ENCODE results near the gene ACTA2. TPM values are rescaled to one million over a fixed set of nuclear protein-coding genes. Genes with fewer than 3 reads are reported as not detected.

The ACTA2 gene
- total RNA-seq, 1 donor from 2014 or later: 19.0 TPM

- no peaks in the 10 kb centered on the region for H3F3A ChIP-seq (ENCODE audit: low read depth)
- no peak overlapping the region for H3K4me3 Mint-ChIP-seq
Observed at GRCh38 chr10:88923520-88923919, 29.1 kb downstream of the ACTA2 start.

GRCh38 chr10:88922041-88922440 lies 30.5 kb downstream of the ACTA2 start:
- no peak overlapping the region for H3K9ac ChIP-seq
- H3K27me3 Mint-ChIP-seq (ENCODE audit: insufficient read depth, low read depth): peaks cover 2% of the 10 kb centered on the region
- H3K4me3 ChIP-seq: no peak overlapping the region
- H3K36me3 ChIP-seq: no peaks in the 10 kb centered on the region
- no peaks in the 10 kb centered on the region for H3K36me3 Mint-ChIP-seq
- H3K4me1 ChIP-seq: no peaks in the 10 kb centered on the region
- TF ChIP-seq CTCF (IDR thresholded peaks at IDR 0.05): no peak
- H3K27me3 ChIP-seq: no peaks in the 10 kb centered on the region
- H3K9me3 ChIP-seq (ENCODE audit: low read depth): no peaks in the 10 kb centered on the region
- no peaks in the 10 kb centered on the region for H3K79me2 ChIP-seq (ENCODE audit: low read depth)
- no peak overlapping the region for H2AFZ ChIP-seq (replicated peaks)
- no peak overlapping the region for H3K27ac ChIP-seq
- H3K9me3 Mint-ChIP-seq: no peaks in the 10 kb centered on the region
- no peak overlapping the region for H3K4me3 Mint-ChIP-seq
- H3K27ac Mint-ChIP-seq: no peak overlapping the region
- no peaks in the 10 kb centered on the region for H4K20me1 ChIP-seq (ENCODE audit: low read depth)
- DNase-seq (ENCODE audit: low spot score): no peak
- H3K4me2 ChIP-seq: no peak overlapping the region
- peaks cover 2% of the 10 kb centered on the region for H3K4me1 Mint-ChIP-seq
- no peaks in the 10 kb centered on the region for H3F3A ChIP-seq (ENCODE audit: low read depth)

More at GRCh38 chr10:88923520-88923919, 29.1 kb downstream of the ACTA2 start:
- Histone ChIP-seq H4K20me1 (ENCODE audit: low read depth) (no peaks in the 10 kb centered on the region), H3K4me2 (no peak overlapping the region), H3K9me3 (ENCODE audit: low read depth) (no peaks in the 10 kb centered on the region), H3K79me2 (ENCODE audit: low read depth) (no peaks in the 10 kb centered on the region), H3K9ac (no peak overlapping the region), H3K4me1 (no peaks in the 10 kb centered on the region), H2AFZ (replicated peaks) (no peak overlapping the region), H3K36me3 (no peaks in the 10 kb centered on the region), H3K4me3 (no peak overlapping the region), H3K27me3 (no peaks in the 10 kb centered on the region), H3K27ac (no peak overlapping the region)
- Mint-ChIP-seq H3K36me3 (no peaks in the 10 kb centered on the region), H3K27me3 (ENCODE audit: insufficient read depth, low read depth) (no peaks in the 10 kb centered on the region), H3K4me1 (peaks cover 2% of the 10 kb centered on the region), H3K27ac (no peak overlapping the region), H3K9me3 (no peaks in the 10 kb centered on the region)
- TF ChIP-seq CTCF (IDR thresholded peaks at IDR 0.05): no peak
- TF ChIP-seq EZH2 (IDR thresholded peaks at IDR 0.05): no peak
- TF ChIP-seq EZH2phosphoT487 (IDR thresholded peaks at IDR 0.05): no peak
- DNase-seq (ENCODE audit: low spot score): no peak

GRCh38 chr10:88920986-88921593 lies 31.5 kb downstream of the ACTA2 start:
- H3K4me2 ChIP-seq: no peak overlapping the region
- H3K27me3 ChIP-seq: no peaks in the 10 kb centered on the region
- no peaks in the 10 kb centered on the region for H3K9me3 ChIP-seq (ENCODE audit: low read depth)
- TF ChIP-seq EZH2phosphoT487 (IDR thresholded peaks at IDR 0.05): no peak
- no peak for TF ChIP-seq CTCF (IDR thresholded peaks at IDR 0.05)
- TF ChIP-seq EZH2 (IDR thresholded peaks at IDR 0.05): no peak
- peaks cover 2% of the 10 kb centered on the region for H3K27me3 Mint-ChIP-seq (ENCODE audit: insufficient read depth, low read depth)
- H3K4me1 Mint-ChIP-seq: peaks cover 2% of the 10 kb centered on the region
- H3K79me2 ChIP-seq (ENCODE audit: low read depth): no peaks in the 10 kb centered on the region
- H3K9ac ChIP-seq: no peak overlapping the region
- no peaks in the 10 kb centered on the region for H3F3A ChIP-seq (ENCODE audit: low read depth)
- no peak overlapping the region for H2AFZ ChIP-seq (replicated peaks)
- H3K4me3 Mint-ChIP-seq: no peak overlapping the region
- H3K4me3 ChIP-seq: no peak overlapping the region
- H3K36me3 Mint-ChIP-seq: no peaks in the 10 kb centered on the region
- H3K36me3 ChIP-seq: no peaks in the 10 kb centered on the region
- DNase-seq (ENCODE audit: low spot score): no peak
- H4K20me1 ChIP-seq (ENCODE audit: low read depth): no peaks in the 10 kb centered on the region
- no peak overlapping the region for H3K27ac ChIP-seq
- no peaks in the 10 kb centered on the region for H3K9me3 Mint-ChIP-seq
- H3K4me1 ChIP-seq: no peaks in the 10 kb centered on the region
- H3K27ac Mint-ChIP-seq: no peak overlapping the region
